Kidney (tissue), 14 donors: ENCODE results near the gene ACOXL. TPM values are rescaled to one million over a fixed set of nuclear protein-coding genes. Genes with fewer than 3 reads are reported as not detected.

ENCODE experiments used
- DNase-seq, 5 donors: peaks; one replicate each; pipeline ENCODE4 v3.0.0-alpha.2; 2013 to 2020
- FAIRE-seq: peaks from 2 replicates; lab custom pipeline; 2012; peaks lifted over from hg19 to GRCh38; lab: Jason Lieb, UNC
- H3K27ac ChIP-seq, 2 donors: one replicate each; pipeline ENCODE4 v1.7.0; 2013; ENCODE audit warnings: low read depth in 2 of 2, low read length in 2 of 2, inconsistent platforms in 1 of 2
- H3K27me3 ChIP-seq: one replicate; pipeline ENCODE4 v1.7.1; 2013; ENCODE audit warnings: low read length, inconsistent platforms; ENCODE audit not compliant: control insufficient read depth, insufficient read depth
- H3K36me3 ChIP-seq, 3 donors: one replicate each; pipeline versions ENCODE4 v1.7.0 to v1.7.1; 2013; ENCODE audit warnings: low read length in 3 of 3, control low read depth in 1 of 3, inconsistent platforms in 1 of 3; ENCODE audit not compliant: insufficient read depth in 3 of 3, control insufficient read depth in 2 of 3
- H3K4me1 ChIP-seq, 3 donors: one replicate each; pipeline versions ENCODE4 v1.7.0 to v1.7.1; 2013; ENCODE audit warnings: low read length in 3 of 3, inconsistent platforms in 1 of 3, low read depth in 1 of 3; ENCODE audit not compliant: control insufficient read depth in 2 of 3, insufficient read depth in 2 of 3
- H3K4me3 ChIP-seq, 3 donors: one replicate each; pipeline versions ENCODE4 v1.7.0 to v1.8.1; 2013; ENCODE audit warnings: low read length in 3 of 3, control low read depth in 1 of 3, inconsistent platforms in 1 of 3
- H3K9ac ChIP-seq, 3 donors: one replicate each; pipeline versions ENCODE4 v1.7.0 to v1.7.1; 2013; ENCODE audit warnings: low read length in 3 of 3, control low read depth in 1 of 3, inconsistent platforms in 1 of 3
- H3K9me3 ChIP-seq, 3 donors: one replicate each; pipeline versions ENCODE4 v1.7.0 to v1.7.1; 2013; ENCODE audit warnings: low read length in 3 of 3, control low read depth in 1 of 3, inconsistent platforms in 1 of 3; ENCODE audit not compliant: control insufficient read depth in 2 of 3, insufficient read depth in 1 of 3
- intact Hi-C: fragments of 100-400 bp; cut with DNase I; formaldehyde crosslinking; loops from one replicate; pipeline ENCODE4 v1.11.1; 2022
- polyA plus RNA-seq: library from polyadenylated mRNA; stranded (reverse); fragments of 350-450 nt; fragmentation: Illumina TruSeq; extraction: RNeasy Lipid Tissue Mini Kit (QIAGEN cat#74804); gene quantifications from one replicate; pipeline ENCODE4 v1.2.3, GENCODE V29; 2014; ENCODE audit warnings: low read depth, low replicate concordance; ENCODE audit not compliant: insufficient read depth
- total RNA-seq: library from RNA; stranded (reverse); fragmentation: NEBNext Ultra II Directional; extraction: Animal tissue kit (Norgen Biotek cat#: 25700); gene quantifications from one replicate; pipeline ENCODE4 v1.2.1, GENCODE V29; 2021
- TF ChIP-seq, protein P1 (sequence below): IDR thresholded peaks from 3 replicates; pipeline ENCODE4 v1.5.1; 2012; ENCODE audit warnings: mild to moderate bottlenecking, moderate library complexity, borderline replicate concordance; ENCODE audit not compliant: insufficient read depth; ENCODE audit errors: extremely low read depth
- donor health status: control.
- donor health status: control.
- donor health status: control.
- donor health status: control.
- donor health status: control.
- donor health status: DM: yes; HTN: yes; CAD: no.
- donor health status: Normal renal cell carcinoma (clear cell type).

The ACOXL gene
- total and polyA plus RNA-seq, 2 donors from 2014 or later, result 2.0 TPM; not detected in 1

DNA sequence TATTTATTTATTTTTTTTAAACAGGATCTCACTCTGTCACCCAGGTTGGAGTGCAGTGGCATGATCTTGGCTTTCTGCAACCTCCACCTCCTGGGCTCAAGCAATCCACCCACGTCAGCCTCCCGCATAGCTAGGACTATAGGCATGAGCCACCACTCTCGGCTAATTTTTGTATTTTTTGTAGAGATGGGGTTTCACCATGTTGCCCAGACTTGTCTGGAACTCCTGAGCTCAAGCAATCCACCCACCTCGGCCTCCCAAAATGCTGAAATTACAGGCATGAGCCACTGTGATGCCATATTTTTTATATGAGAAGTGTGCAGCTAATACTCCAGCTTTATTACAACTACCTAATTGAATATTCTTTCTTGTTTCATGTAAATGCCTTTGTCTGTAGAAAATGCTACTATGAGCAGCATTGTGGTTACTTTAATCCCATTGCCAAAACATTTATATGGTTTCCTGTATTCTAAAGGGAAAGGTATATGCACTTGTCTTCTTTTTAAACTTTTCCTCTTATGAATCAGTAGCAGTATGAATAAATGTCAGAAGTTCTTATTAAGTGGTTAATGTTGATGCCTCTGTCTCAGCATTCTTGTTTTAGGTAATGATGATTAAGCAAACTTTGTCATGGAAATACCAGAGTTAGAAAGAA, 378.9 kb downstream of the ACOXL start:
- intact Hi-C loops, result no loop called here
- TF ChIP-seq, protein P1, sequence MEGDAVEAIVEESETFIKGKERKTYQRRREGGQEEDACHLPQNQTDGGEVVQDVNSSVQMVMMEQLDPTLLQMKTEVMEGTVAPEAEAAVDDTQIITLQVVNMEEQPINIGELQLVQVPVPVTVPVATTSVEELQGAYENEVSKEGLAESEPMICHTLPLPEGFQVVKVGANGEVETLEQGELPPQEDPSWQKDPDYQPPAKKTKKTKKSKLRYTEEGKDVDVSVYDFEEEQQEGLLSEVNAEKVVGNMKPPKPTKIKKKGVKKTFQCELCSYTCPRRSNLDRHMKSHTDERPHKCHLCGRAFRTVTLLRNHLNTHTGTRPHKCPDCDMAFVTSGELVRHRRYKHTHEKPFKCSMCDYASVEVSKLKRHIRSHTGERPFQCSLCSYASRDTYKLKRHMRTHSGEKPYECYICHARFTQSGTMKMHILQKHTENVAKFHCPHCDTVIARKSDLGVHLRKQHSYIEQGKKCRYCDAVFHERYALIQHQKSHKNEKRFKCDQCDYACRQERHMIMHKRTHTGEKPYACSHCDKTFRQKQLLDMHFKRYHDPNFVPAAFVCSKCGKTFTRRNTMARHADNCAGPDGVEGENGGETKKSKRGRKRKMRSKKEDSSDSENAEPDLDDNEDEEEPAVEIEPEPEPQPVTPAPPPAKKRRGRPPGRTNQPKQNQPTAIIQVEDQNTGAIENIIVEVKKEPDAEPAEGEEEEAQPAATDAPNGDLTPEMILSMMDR, result no peak
- H3K27ac ChIP-seq, result no peak overlapping the region
- H3K9me3 ChIP-seq, result no peaks in the 10 kb centered on the region
- DNase-seq (no peak), FAIRE-seq (no peak)
- no peaks in the 10 kb centered on the region for H3K36me3 ChIP-seq
- no peak overlapping the region for H3K4me3 ChIP-seq
- H3K9ac ChIP-seq, result no peak overlapping the region
- H3K4me1 ChIP-seq, result no peaks in the 10 kb centered on the region
- H3K27me3 ChIP-seq, result peaks cover under 1% of the 10 kb centered on the region

DNA sequence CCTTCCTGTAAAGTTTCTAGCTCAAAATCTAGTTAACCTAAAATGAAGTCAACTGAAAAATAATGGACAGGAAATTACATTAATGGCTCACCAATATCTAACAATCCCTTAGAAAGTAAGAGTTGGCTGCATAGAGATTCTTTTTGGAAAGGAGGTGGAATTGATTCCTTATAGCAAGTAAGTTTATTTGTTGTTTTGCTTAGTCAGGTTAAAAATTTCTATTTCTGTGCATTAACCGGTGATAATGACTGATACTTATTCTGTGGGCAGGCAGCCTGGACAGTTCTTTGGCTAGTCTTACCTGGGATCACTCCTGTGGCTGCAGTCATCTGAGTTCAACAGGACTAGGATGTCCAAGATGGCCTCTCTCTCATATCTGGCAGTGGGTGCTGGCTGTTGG, 381.5 kb downstream of the ACOXL start:
- no peaks in the 10 kb centered on the region for H3K9me3 ChIP-seq
- peaks cover 0 to 9% (median 0%) of the 10 kb centered on the region in 3 donors for H3K4me1 ChIP-seq
- intact Hi-C loops, result no loop called here
- no peak overlapping the region for H3K9ac ChIP-seq
- peaks cover 16% of the 10 kb centered on the region for H3K27me3 ChIP-seq
- TF ChIP-seq, protein P1, result no peak
- DNase-seq, result no peak
- no peak overlapping the region for H3K27ac ChIP-seq
- no peak overlapping the region for H3K4me3 ChIP-seq
- no peak for FAIRE-seq
- H3K36me3 ChIP-seq, result no peaks in the 10 kb centered on the region

DNA sequence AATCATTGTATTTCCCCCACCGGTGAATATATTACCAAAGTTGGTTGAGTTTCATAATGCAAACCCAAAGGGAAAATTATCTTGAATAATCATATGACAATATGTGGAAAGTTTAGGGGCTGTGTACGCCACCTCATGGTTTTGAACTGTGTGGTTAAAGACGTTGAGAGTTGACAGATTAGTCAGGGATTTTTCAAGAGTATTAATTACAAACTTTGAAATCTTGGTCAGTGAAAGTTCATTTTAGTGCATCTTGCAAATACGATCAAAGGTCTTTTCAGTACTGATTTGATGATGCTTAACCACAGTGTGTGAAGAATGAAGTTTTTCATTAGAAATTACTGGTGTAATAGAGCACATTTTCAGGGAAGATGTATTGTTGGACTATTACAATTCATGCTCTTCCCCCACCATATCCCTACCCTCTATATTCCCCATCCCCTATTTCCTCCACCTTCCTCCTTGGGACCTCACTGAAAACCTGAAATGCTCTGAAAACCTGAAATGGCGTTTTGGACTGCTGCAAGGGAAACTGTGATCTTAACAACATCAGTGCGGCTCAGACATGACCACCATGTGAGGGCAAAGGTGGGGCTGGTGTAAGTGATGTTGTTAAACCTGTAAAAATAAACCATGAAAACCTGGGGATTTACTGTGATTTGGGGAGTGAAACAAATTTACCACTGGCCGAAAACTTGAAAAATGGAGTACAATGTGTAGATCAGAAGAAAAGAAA, 383.8 kb downstream of the ACOXL start:
- TF ChIP-seq, protein P1, result no peak
- FAIRE-seq, result no peak
- H3K27me3 ChIP-seq, result peaks cover 18% of the 10 kb centered on the region
- intact Hi-C loops, result no loop called here
- H3K4me3 ChIP-seq, result no peak overlapping the region
- H3K4me1 ChIP-seq, result peaks cover 0 to 16% (median 0%) of the 10 kb centered on the region in 3 donors
- DNase-seq, result no peak
- no peak overlapping the region for H3K9ac ChIP-seq
- H3K27ac ChIP-seq, result no peak overlapping the region
- H3K9me3 ChIP-seq, result no peaks in the 10 kb centered on the region
- no peaks in the 10 kb centered on the region for H3K36me3 ChIP-seq
